GM21381 (cell line): ENCODE data around the gene SULT1B1.

Experiments used
- ATAC-seq: cut with Tn5 transposase; IDR thresholded peaks from one replicate; pipeline ENCODE4 v1.9.1; 2021; ENCODE audit warnings: mild to moderate bottlenecking, moderate library complexity; ENCODE audit not compliant: unreplicated experiment

The SULT1B1 gene

DNA sequence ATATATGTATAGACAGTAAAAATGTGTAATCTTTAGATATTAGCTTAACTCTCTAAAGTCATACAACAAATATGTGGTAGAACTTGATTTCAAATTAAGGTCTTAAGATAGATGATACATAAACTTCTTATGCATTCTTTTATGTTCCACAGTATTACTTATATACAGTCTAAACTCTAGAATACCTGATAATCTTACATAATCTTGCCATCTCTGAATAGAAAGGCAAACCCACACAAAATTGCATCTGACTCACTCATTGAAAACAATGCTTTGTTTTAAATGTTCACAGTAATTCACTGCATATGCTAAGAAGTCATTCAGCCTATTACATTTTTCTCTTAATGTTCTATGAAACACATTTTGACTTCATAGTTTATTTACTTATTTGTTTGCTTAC, 10.1 kb downstream of the SULT1B1 start:
- no peak for ATAC-seq

DNA sequence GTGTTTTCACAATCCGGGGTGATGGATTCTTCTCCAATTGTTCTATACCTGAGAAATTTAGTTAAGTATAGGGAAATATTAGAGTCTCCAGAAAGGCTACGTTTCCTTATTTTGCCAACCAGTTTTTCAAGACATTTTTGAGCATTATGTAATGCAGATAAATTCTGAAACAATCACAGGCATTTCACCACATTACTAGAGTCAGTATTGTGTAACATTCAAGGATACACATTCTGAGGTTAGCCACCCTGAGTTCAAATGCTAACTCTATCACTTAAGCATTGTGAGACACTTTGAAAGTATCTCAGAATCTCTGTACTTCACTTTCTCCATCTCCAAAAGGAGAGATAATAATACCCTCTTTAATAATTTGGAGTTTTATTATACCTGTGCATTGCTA, 10.6 kb downstream of the SULT1B1 start:
- ATAC-seq, result no peak

DNA sequence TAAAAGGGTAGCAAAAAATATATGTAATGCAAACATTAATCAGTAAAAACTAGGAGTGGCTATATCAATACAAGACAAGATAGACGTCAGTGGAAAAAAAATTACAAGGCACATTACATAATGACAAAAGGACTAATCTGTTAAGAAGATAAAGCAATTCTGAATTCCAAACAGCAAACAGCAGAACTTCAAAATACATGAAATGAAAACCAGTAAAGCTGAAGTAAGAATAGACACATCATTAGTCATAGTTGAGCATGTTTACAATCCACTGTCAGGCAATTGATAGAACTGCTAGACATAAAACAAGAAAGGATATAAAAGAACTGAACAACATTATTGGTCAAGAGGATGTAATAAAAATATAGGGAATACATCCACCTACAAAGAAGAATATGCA, 12.2 kb downstream of the SULT1B1 start:
- no peak for ATAC-seq

DNA sequence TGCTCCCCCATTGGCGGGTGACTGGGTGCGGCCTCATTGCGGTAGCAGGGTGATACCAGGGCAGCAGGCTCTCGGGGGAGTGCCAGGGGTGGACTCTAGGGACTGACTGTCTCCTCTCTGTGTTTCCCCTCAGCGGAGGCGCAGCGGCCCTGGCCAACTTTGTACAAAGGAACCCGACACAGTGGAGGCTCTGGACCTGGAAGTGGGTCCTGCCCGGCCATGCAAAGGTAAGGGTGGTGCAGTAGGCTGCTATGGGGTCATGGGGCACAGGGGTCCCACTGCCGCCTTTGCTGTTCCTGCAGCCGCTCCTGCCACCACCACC, 16.3 kb downstream of the SULT1B1 start:
- no peak for ATAC-seq

DNA sequence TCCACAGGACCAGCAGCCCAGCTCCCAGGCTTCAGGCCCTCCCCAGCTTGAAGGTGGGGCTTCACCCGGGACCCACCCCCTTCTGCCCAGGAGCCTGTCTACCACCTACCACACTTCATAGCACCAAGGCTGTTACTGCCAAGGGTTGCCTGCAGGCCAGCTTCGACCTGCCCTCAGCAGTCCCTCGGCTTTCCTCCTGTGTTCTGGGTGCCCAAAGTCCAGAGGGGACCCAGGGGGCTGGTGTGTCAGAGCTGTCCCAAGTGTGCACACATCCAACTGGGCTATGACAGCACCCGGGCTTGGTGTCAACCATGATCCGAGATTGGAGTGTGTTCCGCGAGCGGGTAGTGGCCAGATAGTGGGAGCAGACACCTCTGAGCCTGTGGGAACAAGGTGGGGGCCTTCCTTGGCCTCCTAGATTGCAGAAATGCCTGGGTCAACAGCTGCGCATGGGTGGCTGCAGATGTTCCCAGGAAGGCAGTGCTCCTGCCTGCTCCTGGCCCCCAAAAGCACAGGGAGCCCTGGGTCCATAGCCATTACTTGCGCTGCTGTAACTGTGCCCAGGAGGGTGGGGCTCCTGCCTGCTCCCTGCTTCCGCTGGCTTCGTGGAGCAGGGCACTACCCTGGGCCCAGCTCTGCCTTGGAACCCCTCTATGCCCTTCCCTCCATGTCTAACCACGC, 16.8 kb downstream of the SULT1B1 start:
- ATAC-seq, result no peak

DNA sequence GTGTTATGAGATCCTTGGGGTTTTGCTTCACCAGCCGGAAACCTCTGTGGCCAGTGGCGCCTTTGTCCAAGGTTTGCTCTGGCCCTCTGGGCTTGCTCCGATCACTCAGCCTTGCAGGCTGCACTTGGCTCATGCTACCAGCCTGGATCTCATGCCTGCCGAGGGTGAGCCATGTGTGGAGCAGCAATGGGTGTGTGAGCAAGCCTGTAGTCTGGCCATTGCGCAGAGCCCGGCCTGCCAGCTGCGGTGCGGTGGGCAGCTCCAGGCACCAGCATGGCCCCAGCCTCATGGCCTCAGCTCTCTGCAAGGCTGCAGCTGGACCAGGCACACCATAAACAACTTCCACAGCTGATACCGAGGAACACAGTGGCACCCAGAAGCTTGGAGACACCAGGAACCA, 17.8 kb downstream of the SULT1B1 start:
- no peak for ATAC-seq

DNA sequence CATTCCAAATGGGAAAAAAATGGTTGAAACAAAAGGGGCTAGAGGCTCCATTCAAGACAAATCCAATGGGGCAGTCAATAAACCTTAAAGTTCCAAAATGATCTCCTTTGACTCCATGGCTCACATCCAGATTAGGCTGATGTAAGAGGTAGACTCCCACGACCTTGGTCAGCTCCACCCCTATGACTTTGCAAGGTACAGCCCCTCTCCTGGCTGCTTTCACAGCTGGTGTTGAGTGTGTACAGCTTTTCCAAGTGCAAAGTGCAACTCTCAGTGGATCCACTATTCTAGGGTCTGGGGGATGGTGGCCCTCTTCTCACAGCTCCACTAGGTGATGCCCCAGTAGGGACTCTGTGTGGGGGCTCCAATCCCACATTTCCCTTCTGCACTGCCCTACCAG, 21.5 kb downstream of the SULT1B1 start:
- no peak for ATAC-seq

DNA sequence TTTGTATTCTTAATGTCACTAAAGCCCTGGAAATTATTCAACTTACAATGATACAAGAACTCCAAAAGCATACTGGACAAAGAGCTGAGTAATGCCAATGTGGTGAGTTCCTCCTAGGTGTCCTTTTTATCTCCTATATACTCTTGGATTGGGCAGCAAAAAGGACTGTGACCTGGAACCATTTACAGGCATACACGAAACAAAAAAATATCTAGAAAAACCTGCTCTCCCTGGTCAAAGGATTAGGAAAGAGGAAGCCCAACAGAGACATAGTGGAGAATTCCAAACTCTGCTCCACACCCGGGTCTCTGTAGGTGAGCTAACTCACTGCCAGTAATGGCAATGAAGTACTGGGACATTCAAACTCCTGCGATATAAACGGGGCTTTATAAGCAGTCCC, 25.3 kb downstream of the SULT1B1 start:
- ATAC-seq, result no peak

DNA sequence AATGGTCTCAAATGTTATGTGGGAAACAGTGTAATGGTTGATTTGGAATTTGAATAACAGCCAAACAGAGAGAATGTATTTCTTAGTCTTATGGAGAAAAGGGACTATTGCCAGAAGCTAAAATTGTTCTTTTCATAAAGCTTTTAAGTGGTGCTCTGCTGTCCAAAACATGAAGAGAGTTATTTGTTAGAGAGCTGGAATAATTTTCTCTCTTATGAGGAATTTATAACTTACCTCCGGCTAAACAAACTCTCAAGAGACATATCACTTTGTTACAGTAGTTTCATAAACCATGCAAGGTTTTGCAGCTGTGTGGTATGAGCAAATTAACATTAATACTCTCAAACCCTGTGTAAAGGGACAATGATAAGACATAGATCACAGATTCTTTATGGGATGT, 28.6 kb downstream of the SULT1B1 start:
- no peak for ATAC-seq

DNA sequence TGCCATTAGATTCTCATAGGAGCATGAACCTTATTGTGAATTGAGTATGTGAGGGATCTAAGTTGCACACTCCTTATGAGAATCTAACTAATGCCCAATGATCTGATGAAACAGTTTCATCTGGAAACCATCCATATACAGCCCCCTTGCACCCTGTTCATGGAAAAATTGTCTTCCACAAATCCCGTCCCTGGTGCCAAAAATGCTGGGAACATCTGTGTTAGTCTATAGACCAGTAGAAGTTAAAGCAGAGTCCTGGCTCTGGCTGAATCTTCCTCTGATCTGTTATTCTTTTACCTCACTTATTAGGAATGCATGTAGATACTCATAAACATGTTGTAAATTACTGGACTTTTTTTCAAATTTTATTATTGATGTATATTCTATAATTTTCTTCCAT, 29.2 kb downstream of the SULT1B1 start:
- no peak for ATAC-seq

DNA sequence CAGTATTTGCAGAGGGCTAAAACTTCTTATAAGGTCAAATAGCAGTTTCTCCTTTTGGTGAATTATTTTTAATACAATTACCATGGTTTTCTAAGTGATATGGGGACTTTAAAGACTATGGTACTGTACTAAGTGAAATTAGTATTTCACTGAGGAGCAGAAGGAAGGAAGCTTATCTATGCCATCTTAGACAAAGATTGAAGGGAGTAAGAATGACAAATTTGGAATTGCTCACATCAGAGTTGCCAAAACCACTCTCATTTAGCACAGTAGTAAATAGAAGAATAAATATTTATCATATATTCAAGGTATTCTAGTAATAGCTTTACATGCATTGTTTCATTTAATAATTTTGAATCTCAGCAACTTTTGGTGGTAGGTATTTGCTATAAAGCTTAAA, 30.4 kb downstream of the SULT1B1 start:
- ATAC-seq, result no peak

DNA sequence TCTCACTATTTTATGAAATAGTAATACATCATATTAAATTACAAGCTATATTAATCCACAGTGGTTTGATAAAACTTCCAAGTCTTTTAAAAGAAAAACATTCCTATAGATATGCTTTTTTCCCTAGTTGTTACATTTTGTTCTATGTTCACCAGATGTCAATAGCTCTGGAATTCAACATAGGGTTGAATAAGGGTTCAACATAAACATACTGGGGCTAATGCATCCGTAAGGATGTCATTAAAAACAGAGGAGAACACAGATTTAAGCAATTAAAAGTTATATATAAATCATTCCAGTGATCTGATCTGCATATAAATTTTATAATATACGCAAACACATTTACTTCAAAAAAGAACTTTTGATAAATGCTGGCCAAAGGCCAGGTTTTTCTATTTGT, 32.5 kb downstream of the SULT1B1 start:
- ATAC-seq, result no peak

DNA sequence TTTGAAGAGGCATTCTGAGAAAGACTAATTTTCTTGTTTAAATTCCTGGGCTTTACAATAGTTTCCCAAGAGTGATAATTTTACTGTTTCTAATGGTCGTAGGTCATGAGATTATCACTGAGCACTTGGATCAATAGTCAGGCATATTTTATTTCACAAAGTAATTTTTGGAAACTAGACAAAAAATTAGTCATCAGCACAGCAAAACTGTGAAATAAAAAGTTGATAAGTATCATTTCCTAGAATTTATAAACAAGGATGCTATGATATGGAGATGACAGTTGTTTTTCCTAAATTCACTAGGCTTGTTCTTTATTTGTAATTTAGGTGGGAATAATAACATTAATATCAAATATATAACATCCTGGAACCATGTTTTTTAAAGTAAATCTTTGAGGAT, 33.0 kb downstream of the SULT1B1 start:
- no peak for ATAC-seq

DNA sequence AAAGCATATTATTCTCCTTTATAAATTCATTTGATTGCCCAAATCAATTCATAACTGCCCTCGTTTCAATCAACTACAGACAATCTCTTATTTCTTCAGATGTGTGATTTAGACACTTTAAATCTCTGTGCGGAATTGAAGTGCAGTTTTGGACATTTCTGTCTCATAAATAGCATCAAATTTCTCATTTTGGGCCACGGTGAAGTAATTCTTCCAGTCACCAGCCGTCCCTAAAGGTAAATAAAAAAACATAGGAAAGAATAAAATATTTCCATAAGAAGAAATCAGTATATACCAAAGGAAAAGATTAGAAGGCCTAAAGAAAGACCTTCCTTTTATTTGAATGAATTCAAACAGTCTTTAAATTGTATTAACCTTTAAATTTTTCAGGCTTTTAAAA, 33.4 kb downstream of the SULT1B1 start:
- no peak for ATAC-seq

DNA sequence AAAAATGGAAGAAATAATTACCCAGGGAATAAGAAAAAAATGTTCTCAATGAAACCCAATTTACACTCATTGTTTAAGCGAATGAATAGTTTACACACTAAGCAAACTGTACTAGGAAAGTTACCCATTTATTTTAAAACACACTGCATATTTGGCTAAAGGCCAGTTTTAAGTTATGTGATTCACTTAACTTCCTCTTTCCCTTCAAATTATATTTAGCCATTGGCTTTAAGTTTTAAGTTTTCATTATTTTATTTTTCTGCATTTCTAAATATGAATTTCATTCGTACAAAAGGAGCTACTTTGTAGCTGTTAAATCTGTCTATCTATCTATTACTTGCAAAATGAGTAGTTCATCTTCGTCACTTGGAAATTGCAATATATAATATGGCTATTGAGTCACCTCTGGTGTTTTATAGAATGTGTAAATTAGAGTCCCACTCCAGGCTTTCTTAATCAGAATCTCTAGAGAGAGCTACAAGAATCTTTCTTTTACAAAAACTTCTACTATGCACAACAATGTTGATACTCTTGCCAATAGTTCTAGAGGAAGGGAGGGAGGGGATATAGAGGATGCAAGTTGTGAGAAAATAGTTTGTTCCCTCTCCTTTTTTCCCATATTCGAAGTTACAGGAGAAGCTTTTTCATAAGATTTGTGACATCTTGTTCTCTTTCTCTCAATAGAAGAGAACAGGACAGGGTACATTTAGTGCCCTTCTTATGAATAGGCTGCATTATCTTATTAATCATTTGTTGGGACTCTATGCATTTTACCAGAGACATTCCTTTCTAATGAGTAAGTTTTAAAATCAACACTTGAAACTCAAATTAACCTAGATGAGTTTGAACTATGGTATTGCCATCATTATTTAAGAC, 41.8 kb downstream of the SULT1B1 start:
- ATAC-seq, result no peak

DNA sequence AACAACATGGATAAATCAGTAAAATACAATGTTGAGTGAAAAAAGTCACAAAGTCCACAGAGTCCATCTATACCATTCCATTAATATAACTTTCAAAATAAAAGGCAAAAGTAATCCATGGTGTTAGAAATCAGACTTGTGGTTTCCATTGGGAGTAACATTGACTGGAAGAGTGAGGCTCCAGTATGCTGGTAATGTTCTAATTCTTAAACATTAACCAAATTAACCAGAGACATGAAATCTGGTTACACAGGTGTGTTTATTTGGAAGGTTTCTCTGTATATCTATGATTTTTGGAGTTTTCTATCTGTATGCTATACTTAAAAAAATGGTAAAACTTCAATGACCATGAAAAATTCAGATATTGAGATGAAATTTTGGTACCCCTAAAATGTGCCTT, 42.6 kb downstream of the SULT1B1 start:
- ATAC-seq, result no peak

DNA sequence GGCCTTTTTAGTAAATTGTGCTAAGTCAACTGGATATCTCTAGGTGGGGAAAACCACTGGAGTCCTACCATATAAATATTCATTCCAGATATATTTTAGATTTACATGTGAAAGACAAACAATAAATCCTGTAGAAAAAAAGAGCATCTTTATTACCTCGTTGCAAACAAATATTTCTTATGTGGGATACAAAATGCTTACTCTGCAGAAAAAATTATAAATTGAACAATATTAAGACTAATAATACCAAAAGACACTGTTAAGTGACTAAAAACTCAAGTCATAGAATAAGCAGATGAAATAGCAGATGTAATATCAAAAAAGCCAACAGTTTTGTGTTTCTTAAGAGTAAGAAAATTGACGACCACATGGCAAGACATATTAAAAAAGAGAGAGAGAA, 43.8 kb downstream of the SULT1B1 start:
- no peak for ATAC-seq

DNA sequence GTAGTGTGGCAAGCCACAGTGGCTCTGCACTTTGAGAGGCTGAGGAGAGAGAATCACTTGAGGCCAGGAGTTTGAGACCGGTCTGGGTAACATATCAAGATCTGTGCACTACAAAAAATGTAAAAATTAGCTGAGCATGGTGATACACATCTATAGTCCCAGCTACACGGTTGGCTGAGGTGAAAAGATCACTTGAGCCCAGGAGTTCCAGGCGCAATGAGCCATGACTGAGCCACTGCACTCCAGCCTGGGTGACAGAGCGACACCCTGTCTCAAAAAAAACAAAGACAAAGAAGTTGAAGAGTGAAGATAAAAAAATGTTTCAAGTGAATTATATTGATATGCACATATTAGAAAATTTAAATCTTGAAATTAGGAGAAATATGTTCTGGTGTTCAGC, 46.3 kb downstream of the SULT1B1 start:
- ATAC-seq, result no peak

DNA sequence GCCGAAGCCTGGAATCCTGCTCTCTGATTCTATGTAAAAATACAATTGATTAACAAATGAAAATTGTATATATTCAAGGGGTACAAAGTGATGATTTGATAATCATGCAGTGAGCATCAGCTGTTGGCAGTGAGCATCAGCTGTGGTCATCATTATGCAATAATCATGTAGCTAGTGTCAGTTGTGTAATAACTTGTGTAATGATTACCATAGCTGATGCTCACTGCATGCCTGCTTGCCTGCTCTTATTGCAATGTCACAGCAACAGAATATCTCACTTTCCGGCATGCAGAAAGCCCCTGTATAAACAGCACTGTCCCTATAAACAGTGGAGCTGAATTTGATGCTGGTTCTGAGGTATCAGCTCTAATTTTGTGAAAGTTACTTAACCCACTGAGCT, 46.8 kb downstream of the SULT1B1 start:
- ATAC-seq, result no peak

DNA sequence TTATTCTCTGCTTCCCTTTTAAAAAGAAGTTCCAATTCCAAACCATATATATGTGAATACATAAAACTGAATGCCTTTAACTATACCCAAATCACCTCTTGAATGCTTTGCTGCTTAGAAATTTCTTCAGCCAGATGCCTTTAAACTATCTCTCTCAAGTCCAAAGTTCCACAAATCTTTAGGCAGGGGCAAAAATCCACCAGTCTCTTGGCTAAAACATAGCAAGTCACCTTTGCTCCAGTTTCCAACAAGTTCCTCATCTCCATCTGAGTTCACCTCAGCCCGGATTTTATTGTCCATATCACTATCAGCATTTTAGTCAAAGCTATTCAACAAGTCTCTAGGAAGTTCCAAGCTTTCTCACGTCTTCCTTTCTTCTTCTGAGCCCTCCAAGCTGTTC, 49.8 kb downstream of the SULT1B1 start:
- ATAC-seq, result no peak

DNA sequence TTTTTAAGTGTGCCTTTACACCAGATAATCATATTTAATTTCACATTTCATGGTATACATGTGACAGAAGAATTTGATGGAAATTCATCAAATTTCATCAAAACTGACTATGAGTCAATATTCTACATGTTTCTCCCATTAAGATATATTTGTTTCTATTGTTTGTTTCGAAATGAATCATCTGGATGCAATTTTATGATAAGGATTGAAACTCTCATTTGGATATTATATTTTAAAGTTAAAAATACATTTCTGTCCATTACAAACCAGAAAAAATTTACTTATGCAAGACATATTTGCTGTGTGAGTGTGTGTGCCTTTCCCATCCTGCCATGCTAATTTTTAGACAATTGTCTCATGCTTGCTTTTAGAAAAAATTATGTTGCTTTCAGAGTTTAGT, 52.2 kb downstream of the SULT1B1 start:
- ATAC-seq, result no peak

DNA sequence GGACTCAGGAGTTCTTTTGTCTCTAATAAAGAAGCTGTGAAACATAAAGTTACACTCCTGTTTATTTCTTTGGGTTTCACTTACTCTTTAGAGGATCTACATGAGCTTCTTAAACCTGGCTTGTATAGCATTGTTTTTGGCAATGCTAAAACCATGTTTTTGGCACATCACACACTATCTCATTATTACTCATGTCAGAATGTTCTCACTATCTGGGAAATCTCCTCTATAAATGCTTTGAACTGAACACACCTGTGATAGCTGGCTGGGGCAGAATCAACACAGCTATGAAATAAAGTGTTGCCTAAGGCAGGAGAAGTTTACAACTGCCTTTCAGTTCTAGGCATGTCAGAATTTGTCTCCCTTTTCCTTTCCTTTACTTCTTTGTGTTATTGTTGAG, 52.6 kb downstream of the SULT1B1 start:
- no peak for ATAC-seq

DNA sequence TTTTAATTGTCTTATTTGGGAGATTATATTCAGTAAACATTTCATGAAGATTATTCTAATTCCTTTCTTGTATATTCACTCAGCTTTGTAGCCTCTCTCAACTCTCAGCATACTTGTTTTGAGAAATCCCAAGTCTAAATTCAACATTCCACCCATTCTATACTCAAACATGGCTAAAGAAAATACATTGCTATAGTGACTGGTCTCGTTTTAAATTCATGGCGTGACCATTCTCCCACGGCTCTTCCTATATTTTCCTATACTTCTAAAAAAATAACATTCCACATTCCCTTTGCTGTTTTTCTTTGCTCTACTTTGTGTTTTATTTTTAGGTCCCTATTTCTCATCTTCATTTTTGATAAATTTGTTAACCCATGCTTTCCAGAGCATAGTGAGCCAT, 58.2 kb downstream of the SULT1B1 start:
- ATAC-seq, result no peak
